ENCODE measurements around the gene INTS14.

DNA sequence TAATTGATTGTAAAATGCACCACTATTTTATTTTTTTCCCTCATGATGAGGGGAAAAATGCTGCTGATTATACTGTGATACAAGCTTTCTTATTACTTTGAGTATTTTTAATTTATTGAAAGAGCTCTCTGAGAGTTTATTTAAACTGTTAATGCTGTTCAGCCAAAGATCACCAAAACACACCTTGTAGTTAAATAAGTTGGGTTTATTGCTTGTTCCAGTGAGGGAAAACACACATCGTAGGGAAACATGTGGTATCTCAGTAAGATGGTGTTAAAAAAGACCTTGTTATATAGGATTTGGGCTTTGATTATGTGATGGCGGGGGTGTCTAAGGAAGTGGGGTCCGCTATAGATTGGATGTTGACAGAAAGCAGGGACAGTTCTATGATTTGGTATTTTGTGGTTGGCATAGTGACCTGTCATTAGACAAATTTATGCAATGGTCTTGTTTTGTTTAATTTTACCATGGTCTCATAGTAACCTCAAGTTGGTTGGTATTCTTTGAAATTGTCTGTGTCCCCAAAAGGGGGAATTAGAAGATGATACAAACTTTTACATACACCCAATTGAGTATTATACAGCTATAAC, 69.6 kb downstream of the INTS14 start:
- TF ChIP-seq, protein P1, sequence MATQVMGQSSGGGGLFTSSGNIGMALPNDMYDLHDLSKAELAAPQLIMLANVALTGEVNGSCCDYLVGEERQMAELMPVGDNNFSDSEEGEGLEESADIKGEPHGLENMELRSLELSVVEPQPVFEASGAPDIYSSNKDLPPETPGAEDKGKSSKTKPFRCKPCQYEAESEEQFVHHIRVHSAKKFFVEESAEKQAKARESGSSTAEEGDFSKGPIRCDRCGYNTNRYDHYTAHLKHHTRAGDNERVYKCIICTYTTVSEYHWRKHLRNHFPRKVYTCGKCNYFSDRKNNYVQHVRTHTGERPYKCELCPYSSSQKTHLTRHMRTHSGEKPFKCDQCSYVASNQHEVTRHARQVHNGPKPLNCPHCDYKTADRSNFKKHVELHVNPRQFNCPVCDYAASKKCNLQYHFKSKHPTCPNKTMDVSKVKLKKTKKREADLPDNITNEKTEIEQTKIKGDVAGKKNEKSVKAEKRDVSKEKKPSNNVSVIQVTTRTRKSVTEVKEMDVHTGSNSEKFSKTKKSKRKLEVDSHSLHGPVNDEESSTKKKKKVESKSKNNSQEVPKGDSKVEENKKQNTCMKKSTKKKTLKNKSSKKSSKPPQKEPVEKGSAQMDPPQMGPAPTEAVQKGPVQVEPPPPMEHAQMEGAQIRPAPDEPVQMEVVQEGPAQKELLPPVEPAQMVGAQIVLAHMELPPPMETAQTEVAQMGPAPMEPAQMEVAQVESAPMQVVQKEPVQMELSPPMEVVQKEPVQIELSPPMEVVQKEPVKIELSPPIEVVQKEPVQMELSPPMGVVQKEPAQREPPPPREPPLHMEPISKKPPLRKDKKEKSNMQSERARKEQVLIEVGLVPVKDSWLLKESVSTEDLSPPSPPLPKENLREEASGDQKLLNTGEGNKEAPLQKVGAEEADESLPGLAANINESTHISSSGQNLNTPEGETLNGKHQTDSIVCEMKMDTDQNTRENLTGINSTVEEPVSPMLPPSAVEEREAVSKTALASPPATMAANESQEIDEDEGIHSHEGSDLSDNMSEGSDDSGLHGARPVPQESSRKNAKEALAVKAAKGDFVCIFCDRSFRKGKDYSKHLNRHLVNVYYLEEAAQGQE (IDR thresholded peaks at IDR 0.05; ENCODE audit: insufficient read depth in 1 of 2, low read depth in 2 of 2, low read length in 1 of 2) = no peak
- TF ChIP-seq, protein P2, sequence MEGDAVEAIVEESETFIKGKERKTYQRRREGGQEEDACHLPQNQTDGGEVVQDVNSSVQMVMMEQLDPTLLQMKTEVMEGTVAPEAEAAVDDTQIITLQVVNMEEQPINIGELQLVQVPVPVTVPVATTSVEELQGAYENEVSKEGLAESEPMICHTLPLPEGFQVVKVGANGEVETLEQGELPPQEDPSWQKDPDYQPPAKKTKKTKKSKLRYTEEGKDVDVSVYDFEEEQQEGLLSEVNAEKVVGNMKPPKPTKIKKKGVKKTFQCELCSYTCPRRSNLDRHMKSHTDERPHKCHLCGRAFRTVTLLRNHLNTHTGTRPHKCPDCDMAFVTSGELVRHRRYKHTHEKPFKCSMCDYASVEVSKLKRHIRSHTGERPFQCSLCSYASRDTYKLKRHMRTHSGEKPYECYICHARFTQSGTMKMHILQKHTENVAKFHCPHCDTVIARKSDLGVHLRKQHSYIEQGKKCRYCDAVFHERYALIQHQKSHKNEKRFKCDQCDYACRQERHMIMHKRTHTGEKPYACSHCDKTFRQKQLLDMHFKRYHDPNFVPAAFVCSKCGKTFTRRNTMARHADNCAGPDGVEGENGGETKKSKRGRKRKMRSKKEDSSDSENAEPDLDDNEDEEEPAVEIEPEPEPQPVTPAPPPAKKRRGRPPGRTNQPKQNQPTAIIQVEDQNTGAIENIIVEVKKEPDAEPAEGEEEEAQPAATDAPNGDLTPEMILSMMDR (IDR thresholded peaks at IDR 0.05) = no peak

Data from Panc1 (cell line).